A549 (cell line): ENCODE results near the gene KIF4B. TPM values are rescaled to one million over a fixed set of nuclear protein-coding genes. Genes with fewer than 3 reads are reported as not detected.

ENCODE experiments used
- ATAC-seq, 2 experiments: fragments of 200-7000 bp in 1 of 2; fragments of >200 bp in 1 of 2; cut with Nextera tagmentation in 1 of 2; cut with Tn5 transposase in 1 of 2; 3 replicates each; pipeline versions ENCODE4 v1.8.0 to v1.9.1; 2018 to 2020; ENCODE audit warnings: mild to moderate bottlenecking in 1 of 2, moderate library complexity in 1 of 2
- CTCF ChIA-PET: fragments of 300-600 bp; sonication (Branson Sonifier 250); formaldehyde crosslinking; extraction: SDS; loops from one replicate; lab custom pipeline; 2021; ENCODE audit warnings: antibody characterized with exemption, inconsistent platforms; lab: Yijun Ruan, JAX
- POLR2A ChIA-PET: fragments of 350-600 bp; formaldehyde crosslinking; extraction: SDS; loops from one replicate; lab custom pipeline; 2021; ENCODE audit warnings: antibody characterized with exemption, inconsistent platforms; lab: Yijun Ruan, JAX
- DNase-seq, 2 experiments: peaks; one replicate each; pipeline versions ENCODE4 v3.0.0 to v3.0.0-alpha.2; 2011 to 2016; ENCODE audit warnings: low read depth in 1 of 2, low spot score in 1 of 2
- FAIRE-seq: peaks from 2 replicates; lab custom pipeline; 2011; peaks lifted over from hg19 to GRCh38; lab: Jason Lieb, UNC
- H3K27ac ChIP-seq, 2 experiments: fragments of >200 bp; sonication (Bioruptor Twin); formaldehyde crosslinking; 3 replicates each; pipeline ENCODE4 v1.5.1; 2016 to 2017
- H3K4me1 ChIP-seq: fragments of >200 bp; sonication (Bioruptor Twin); formaldehyde crosslinking; 3 replicates; pipeline ENCODE4 v1.6.1; 2016
- H3K4me2 ChIP-seq: fragments of >200 bp; sonication (Bioruptor Twin); formaldehyde crosslinking; 3 replicates; pipeline ENCODE4 v1.6.1; 2016
- H3K4me3 ChIP-seq: fragments of >200 bp; sonication (Bioruptor Twin); formaldehyde crosslinking; 3 replicates; pipeline ENCODE4 v1.5.1; 2016
- H3K9me3 ChIP-seq: fragments of >200 bp; sonication (Bioruptor Twin); formaldehyde crosslinking; 3 replicates; pipeline ENCODE4 v1.6.1; 2016
- BCL3 ChIP-seq: fragments of >200 bp; sonication (Bioruptor Twin); formaldehyde crosslinking; IDR thresholded peaks from 3 replicates; pipeline ENCODE4 v1.6.1; 2016
- BHLHE40 ChIP-seq: IDR thresholded peaks from 2 replicates; pipeline ENCODE4 v1.6.1; 2012; ENCODE audit warnings: low read depth, low read length, inconsistent platforms
- E2F6 ChIP-seq: IDR thresholded peaks from 2 replicates; pipeline ENCODE4 v1.6.1; 2012; ENCODE audit warnings: low read depth, borderline replicate concordance
- EHF ChIP-seq: fragments of 250-450 bp; sonication (Bioruptor Pico); IDR thresholded peaks from 2 replicates; pipeline ENCODE4 v1.5.0; 2020; ENCODE audit warnings: mild to moderate bottlenecking
- FOSL2 ChIP-seq, 2 experiments: fragments of 450-650 bp in 1 of 2; fragments of >200 bp in 1 of 2; sonication (Bioruptor Twin) in 1 of 2; formaldehyde crosslinking; IDR thresholded peaks; 2 replicates each; pipeline versions ENCODE4 v1.5.0 to v1.6.1; 2016 to 2020; ENCODE audit warnings: mild to moderate bottlenecking in 1 of 2, moderate library complexity in 1 of 2
- HMGXB4 ChIP-seq: fragments of 250-450 bp; sonication (Bioruptor Pico); IDR thresholded peaks from 2 replicates; pipeline ENCODE4 v1.5.0; 2021; ENCODE audit warnings: mild to moderate bottlenecking, moderate library complexity, borderline replicate concordance
- JUN ChIP-seq, 2 experiments: fragments of >200 bp; sonication (Bioruptor Twin); formaldehyde crosslinking; IDR thresholded peaks; 2 replicates in 1 of 2; 3 replicates in 1 of 2; pipeline ENCODE4 v1.6.1; 2016 to 2017
- MAFK ChIP-seq: fragments of 450-650 bp; IDR thresholded peaks from 2 replicates; pipeline ENCODE4 v1.6.1; 2014; ENCODE audit not compliant: partially characterized antibody
- MAZ ChIP-seq: fragments of 150-350 bp; IDR thresholded peaks from 2 replicates; pipeline ENCODE4 v1.6.1; 2014; ENCODE audit warnings: antibody characterized with exemption, low read depth, low read length, borderline replicate concordance
- POLR2A ChIP-seq: IDR thresholded peaks from 2 replicates; pipeline ENCODE4 v1.6.1; 2012; ENCODE audit warnings: mild to moderate bottlenecking, low read length
- RFX5 ChIP-seq: fragments of 450-650 bp; IDR thresholded peaks from 2 replicates; pipeline ENCODE4 v1.7.1; 2014; ENCODE audit warnings: antibody characterized with exemption, mild to moderate bottlenecking, moderate library complexity
- SREBF2 ChIP-seq: fragments of 450-650 bp; IDR thresholded peaks from 2 replicates; pipeline ENCODE4 v1.6.1; 2014; ENCODE audit warnings: mild to moderate bottlenecking, moderate library complexity
- TP53 ChIP-seq: fragments of 250-450 bp; sonication (Bioruptor Pico); IDR thresholded peaks from 2 replicates; pipeline ENCODE4 v1.5.0; 2021; ENCODE audit warnings: mild to moderate bottlenecking, moderate library complexity
- ZFP36 ChIP-seq: fragments of 450-650 bp; IDR thresholded peaks from 2 replicates; pipeline ENCODE4 v1.6.1; 2014; ENCODE audit warnings: borderline replicate concordance; ENCODE audit not compliant: partially characterized antibody
- WGBS: methylation state at CpG from one replicate; pipeline ENCODE4 v1.1.6; 2017; ENCODE audit errors: missing lambda C conversion rate; 5-methylcytosine and 5-hydroxymethylcytosine counted together
- polyA plus RNA-seq, 4 experiments: library from polyadenylated mRNA; depleted of rRNA in 3 of 4; stranded (reverse); fragments of >200 nt; fragmentation: RNase III in 1 of 4; extraction: RNeasy Plus Mini Kit Qiagen cat#74134 plus additional on column Dnase treatment in 1 of 4; gene quantifications; 2 replicates in 3 of 4; 3 replicates in 1 of 4; pipeline ENCODE4 v1.2.3, GENCODE V29; 2011 to 2017
- TF ChIP-seq, protein P1 (sequence below): IDR thresholded peaks from 2 replicates; pipeline ENCODE4 v1.6.1; 2012

The KIF4B gene
- polyA plus RNA-seq, 2 of the 4 experiments (the other 2 are of a cell fraction), result 0.05 to 0.13 TPM

- Histone ChIP-seq H3K4me1 (no peaks in the 10 kb centered on the region), H3K9me3 (no peaks in the 10 kb centered on the region)
- TF ChIP-seq MAFK (no peak), POLR2A (no peak), E2F6 (no peak), SREBF2 (no peak), EHF (CRISPR knock-in tag) (no peak), HMGXB4 (no peak)
- TF ChIP-seq, all 56 proteins: peak for 0
- no peak overlapping the region for H3K4me2 ChIP-seq
- ChIA-PET CTCF (no interaction called here), POLR2A (no interaction called here)
- ATAC-seq (no peak), FAIRE-seq (no peak), DNase-seq (no peak)
- no peak overlapping the region for H3K4me3 ChIP-seq
- no peak overlapping the region for H3K27ac ChIP-seq
- 46% methylated on average over 1 of the region's 1 CpG for WGBS
Measured at GRCh38 chr5:155057626-155058025, 44.1 kb downstream of the KIF4B start.

- FAIRE-seq (no peak), ATAC-seq (no peak), DNase-seq (no peak)
- no peaks in the 10 kb centered on the region for H3K9me3 ChIP-seq
- ChIA-PET CTCF (interaction anchor here (1.1 kb wide), 1 partner anchor 20 kb away, joined by 3 read pairs; no protein-coding TSS in a partner anchor), POLR2A (no interaction called here)
- 18% methylated on average over 6 of the region's 6 CpGs for WGBS
- no peak overlapping the region for H3K4me3 ChIP-seq
- TF ChIP-seq RFX5, result no peak
- no peak for TF ChIP-seq ZFP36
- TF ChIP-seq BHLHE40, result no peak
- TF ChIP-seq BCL3, result no peak
- TF ChIP-seq, protein P1, sequence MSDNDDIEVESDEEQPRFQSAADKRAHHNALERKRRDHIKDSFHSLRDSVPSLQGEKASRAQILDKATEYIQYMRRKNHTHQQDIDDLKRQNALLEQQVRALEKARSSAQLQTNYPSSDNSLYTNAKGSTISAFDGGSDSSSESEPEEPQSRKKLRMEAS, result no peak
- TF ChIP-seq JUN (IDR thresholded peaks at IDR 0.05), result no peak
- no peak for TF ChIP-seq POLR2A
- no peak for TF ChIP-seq FOSL2 (IDR thresholded peaks at IDR 0.05)
- TF ChIP-seq FOSL2 (CRISPR knock-in tag; IDR thresholded peaks at IDR 0.05), result no peak
- TF ChIP-seq MAZ, result no peak
- H3K27ac ChIP-seq, result no peak overlapping the region
- no peaks in the 10 kb centered on the region for H3K4me1 ChIP-seq
- no peak overlapping the region for H3K4me2 ChIP-seq
Measured at GRCh38 chr5:155064580-155064979, 51.0 kb downstream of the KIF4B start.

- no peaks in the 10 kb centered on the region for H3K4me1 ChIP-seq
- CTCF ChIA-PET, result no interaction called here
- no peak overlapping the region for H3K4me3 ChIP-seq
- POLR2A ChIA-PET, result no interaction called here
- WGBS, result 51% methylated on average over 9 of the region's 9 CpGs
- DNase-seq (no peak), FAIRE-seq (no peak), ATAC-seq (no peak)
- no peaks in the 10 kb centered on the region for H3K9me3 ChIP-seq
- no peak overlapping the region for H3K4me2 ChIP-seq
- TF ChIP-seq JUN (IDR thresholded peaks at IDR 0.05) (no peak), TP53 (CRISPR knock-in tag) (no peak)
- H3K27ac ChIP-seq, result no peak overlapping the region
Measured at GRCh38 chr5:155066886-155067595, 53.5 kb downstream of the KIF4B start.

Other genes starting within 250 kb of the KIF4B start
- 0.94 and 1.6 TPM in 2 replicates for gene FAXDC2, start 163.2 kb upstream of the KIF4B start, polyA plus RNA-seq (2011; rRNA removed)
- 0.14 to 0.42 TPM (median 0.33 TPM) in 3 replicates for gene FAXDC2, start 163.2 kb upstream of the KIF4B start, polyA plus RNA-seq (2017; fragmentation: RNase III; extraction: RNeasy Plus Mini Kit Qiagen cat#74134 plus additional on column Dnase treatment)
- 49.8 and 52.7 TPM in 2 replicates for gene CNOT8, start 155.1 kb upstream of the KIF4B start, polyA plus RNA-seq (2011; rRNA removed)
- 35.7 to 41.2 TPM (median 40.6 TPM) in 3 replicates for gene CNOT8, start 155.1 kb upstream of the KIF4B start, polyA plus RNA-seq (2017; fragmentation: RNase III; extraction: RNeasy Plus Mini Kit Qiagen cat#74134 plus additional on column Dnase treatment)
- gene GEMIN5, start 75.5 kb upstream of the KIF4B start, polyA plus RNA-seq (2011; rRNA removed), result 22.6 and 25.2 TPM in 2 replicates
- gene GEMIN5, start 75.5 kb upstream of the KIF4B start, polyA plus RNA-seq (2017; fragmentation: RNase III; extraction: RNeasy Plus Mini Kit Qiagen cat#74134 plus additional on column Dnase treatment), result 19.6 to 23.1 TPM (median 20.2 TPM) in 3 replicates
- gene MRPL22, start 72.7 kb upstream of the KIF4B start, polyA plus RNA-seq (2011; rRNA removed), result 67.9 and 91.0 TPM in 2 replicates
- gene MRPL22, start 72.7 kb upstream of the KIF4B start, polyA plus RNA-seq (2017; fragmentation: RNase III; extraction: RNeasy Plus Mini Kit Qiagen cat#74134 plus additional on column Dnase treatment), result 56.3 to 60.2 TPM (median 59.9 TPM) in 3 replicates